ENCODE results near the gene TEX26.

TEX26 gene

DNA sequence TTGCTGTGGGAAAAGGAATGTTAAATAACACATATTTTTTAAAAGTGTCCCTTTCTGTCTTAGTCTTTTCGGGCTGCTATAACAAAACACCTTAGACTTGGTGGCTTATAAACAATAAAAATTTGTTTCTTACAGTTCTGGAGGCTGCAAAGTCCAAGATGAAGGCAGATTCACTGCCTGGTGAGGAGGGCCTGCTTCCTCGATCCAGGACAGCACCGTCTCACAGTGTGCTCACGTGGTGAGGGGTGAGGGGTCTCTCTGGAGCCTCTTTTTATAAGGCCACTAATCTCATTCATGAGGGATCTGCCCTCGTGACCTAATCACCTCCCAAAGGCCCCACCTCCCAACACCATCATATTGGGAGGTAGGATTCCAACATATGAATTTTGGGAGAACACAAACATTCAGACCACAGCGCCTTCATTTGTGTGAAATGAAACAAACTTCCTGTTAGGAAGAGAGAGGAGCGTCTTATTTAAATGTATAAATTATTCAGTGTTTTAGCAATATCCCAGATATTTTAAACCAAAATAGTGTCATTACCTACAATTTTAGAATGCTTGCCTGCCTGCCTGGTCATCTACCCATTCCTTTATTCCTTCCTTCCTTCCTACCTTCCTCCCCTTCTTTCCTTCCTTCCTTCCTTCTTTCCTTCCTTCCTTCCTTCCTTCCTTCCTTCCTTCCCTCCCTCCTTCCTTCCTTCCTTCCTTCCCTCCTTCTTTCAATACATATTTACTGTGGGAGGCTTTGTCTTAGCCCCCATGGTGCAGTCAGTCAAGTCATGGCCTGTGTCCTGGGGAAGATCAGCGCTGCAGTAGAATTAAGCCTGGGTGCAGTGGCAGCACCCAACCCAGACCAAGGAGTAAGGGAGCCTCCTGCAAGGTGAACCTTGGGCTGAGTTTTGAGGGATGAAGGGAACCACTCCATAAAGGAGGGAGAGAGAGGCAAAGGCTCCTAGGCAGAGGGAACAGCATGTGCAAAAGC lies 84.2 kb downstream of the TEX26 start:
- DNase-seq = no peak

DNA sequence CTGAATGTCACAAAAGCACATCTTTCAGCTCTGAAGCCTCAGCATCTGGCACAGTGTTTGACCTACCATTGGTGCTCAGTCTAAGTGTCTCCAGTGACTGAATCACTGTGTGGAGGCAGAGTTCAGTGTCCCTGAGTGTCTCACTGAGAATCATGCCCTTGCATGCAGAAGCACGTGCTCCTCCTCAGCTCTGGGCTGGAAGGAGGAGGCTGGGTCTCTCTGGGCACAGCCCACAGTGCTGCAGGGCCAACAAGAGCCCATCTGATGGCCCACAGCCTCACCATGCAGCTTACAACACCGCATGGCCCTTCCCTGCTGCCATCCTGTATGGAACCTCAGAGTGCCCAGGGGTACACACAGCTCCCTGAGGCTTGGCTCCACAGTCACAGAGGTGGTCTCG lies 86.1 kb downstream of the TEX26 start:
- no peak for DNase-seq

DNA sequence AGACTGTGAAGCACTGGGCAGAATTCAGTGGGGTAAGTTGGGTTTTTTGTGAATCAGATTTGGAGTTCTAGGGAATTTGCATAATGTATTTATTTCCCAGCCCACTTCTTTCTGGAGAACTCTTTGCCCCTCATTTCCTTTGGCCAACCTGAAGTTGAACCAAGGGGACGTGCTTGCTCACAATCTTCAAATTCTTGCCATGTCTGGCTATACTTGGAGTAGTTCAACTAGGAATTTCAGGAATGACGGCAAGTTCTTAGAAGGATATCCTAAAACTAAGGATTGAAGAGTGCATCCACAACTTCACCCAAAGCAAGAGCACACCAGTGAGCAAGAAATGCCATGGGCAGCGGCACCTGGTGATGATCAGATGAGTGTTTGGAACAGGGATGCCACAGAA lies 88.5 kb downstream of the TEX26 start:
- no peak for DNase-seq

DNA sequence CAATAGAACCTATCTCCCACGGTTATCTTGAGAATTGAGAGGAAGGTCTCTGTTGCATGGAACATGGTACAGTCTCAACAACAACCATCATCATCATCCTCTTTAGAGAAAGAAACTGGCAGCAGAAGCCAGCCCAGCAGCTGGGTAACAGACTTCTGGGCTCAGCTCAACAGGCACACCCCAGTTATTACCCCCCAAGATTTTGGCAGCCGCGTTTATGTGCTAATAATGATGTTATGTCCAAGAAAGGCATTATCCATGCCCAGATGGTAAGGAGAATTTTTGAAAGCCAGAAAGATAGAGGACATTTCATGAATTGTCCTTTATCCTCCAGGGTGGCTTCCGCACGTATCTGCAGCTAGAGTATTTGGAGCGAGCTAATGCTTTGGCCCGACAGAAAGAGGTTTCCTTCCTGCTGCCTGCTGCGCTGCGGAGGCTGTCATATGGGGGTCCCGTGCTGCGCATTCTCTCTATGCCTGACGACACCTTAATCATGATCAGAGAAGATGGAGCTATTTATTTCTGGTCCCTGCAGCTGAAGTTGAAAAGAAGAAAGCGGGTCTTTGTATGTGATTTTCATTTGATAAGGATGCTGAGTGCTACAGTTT lies 89.9 kb downstream of the TEX26 start:
- DNase-seq = no peak

DNA sequence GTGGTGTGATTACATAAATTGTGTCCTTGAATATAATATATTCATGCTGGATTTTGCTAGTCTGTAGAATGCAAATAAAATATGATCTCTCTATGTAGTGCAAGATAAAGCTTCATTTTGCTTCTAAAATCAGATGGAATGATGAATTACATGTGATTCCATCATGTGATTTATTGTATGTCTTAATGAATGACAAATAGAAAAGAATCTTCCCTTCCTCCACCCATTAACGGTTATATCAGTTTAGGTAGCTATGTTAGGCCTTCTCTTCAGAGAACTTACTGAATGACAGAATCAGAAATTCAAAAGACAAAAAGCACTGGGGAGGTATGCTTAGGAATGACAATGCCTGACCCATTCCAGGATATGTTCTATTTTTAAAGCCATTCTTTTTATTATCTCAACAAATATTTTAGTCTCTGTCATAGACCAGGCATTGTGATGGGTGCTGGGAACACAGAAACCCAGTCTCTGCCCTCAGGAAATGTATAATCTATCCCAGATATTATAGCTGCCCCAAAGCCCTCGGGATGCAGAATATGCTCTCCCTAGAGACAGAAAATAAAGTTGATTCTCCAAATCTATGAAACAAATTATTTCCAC lies 90.6 kb downstream of the TEX26 start:
- DNase-seq = no peak

Measured in activated CD8-positive, alpha-beta memory T cell treated with anti-CD3 and anti-CD28 coated beads, Interleukin-2, amount 50 U/mL, for 48 hours (primary cell).